Endothelial cell of umbilical vein (primary cell): ENCODE results near the gene TMEM43. TPM values are rescaled to one million over a fixed set of nuclear protein-coding genes. Genes with fewer than 3 reads are reported as not detected.

Source experiments
- BruUV-seq: library from RNA; stranded (reverse); fragments of 400-500 nt; replicated peaks from 2 replicates; lab custom pipeline; 2021; lab: Mats Ljungman, UMichigan
- CTCF ChIA-PET: fragments of 300-600, 350-600 bp; sonication (Branson Sonifier 250); formaldehyde crosslinking; loops from one replicate; lab custom pipeline; 2021; ENCODE audit warnings: antibody characterized with exemption, inconsistent platforms; lab: Charles Lee
- POLR2A ChIA-PET: fragments of 300-600, 350-600 bp; sonication (Branson Sonifier 250); formaldehyde crosslinking; loops from one replicate; lab custom pipeline; 2021; ENCODE audit warnings: antibody characterized with exemption, inconsistent platforms; lab: Charles Lee
- DNase-seq: peaks from one replicate; pipeline ENCODE4 v3.0.0-alpha.2; 2011; ENCODE audit warnings: low read depth, low spot score
- FAIRE-seq: peaks from 2 replicates; lab custom pipeline; 2011; peaks lifted over from hg19 to GRCh38; lab: Jason Lieb, UNC
- H2AFZ ChIP-seq: 2 replicates; pipeline ENCODE4 v1.6.0; 2012; ENCODE audit warnings: low read depth, low read length, control low read depth, inconsistent platforms
- H3K27ac ChIP-seq: 2 replicates; pipeline ENCODE4 v1.5.1; 2011; ENCODE audit warnings: low read depth, mild to moderate bottlenecking, control low read depth, low read length, moderate library complexity; ENCODE audit not compliant: insufficient read depth
- H3K27me3 ChIP-seq, 2 experiments: 2 replicates each; pipeline versions ENCODE4 v1.6.0 to v1.6.1; 2011; ENCODE audit warnings: low read length in 2 of 2, mixed read lengths in 1 of 2; ENCODE audit not compliant: control insufficient read depth in 2 of 2, insufficient read depth in 2 of 2
- H3K36me3 ChIP-seq, 2 experiments: 2 replicates in 1 of 2; 3 replicates in 1 of 2; pipeline ENCODE4 v1.5.1; 2011; ENCODE audit warnings: low read length in 2 of 2, mild to moderate bottlenecking in 1 of 2, moderate library complexity in 1 of 2; ENCODE audit not compliant: control insufficient read depth in 2 of 2, insufficient read depth in 2 of 2; ENCODE audit errors: extremely low read depth in 1 of 2
- H3K4me1 ChIP-seq: 3 replicates; pipeline ENCODE4 v1.5.1; 2011; ENCODE audit warnings: mild to moderate bottlenecking, low read length; ENCODE audit not compliant: control insufficient read depth, insufficient read depth; ENCODE audit errors: extremely low read depth
- H3K4me2 ChIP-seq: 2 replicates; pipeline ENCODE4 v1.6.1; 2011; ENCODE audit warnings: low read length, control low read depth, mixed read lengths; ENCODE audit not compliant: insufficient read depth
- H3K4me3 ChIP-seq, 3 experiments: fragments of 200-600 bp in 1 of 3; sonication (generic), shearing (Covaris generic) in 1 of 3; replicated peaks in 1 of 3; 2 replicates each; pipeline ENCODE4 v1.5.1; 2011 to 2016; ENCODE audit warnings: control low read depth in 3 of 3, low read length in 3 of 3, mild to moderate bottlenecking in 2 of 3, inconsistent platforms in 1 of 3, low read depth in 1 of 3, moderate library complexity in 1 of 3; ENCODE audit not compliant: insufficient read depth in 1 of 3
- H3K79me2 ChIP-seq: 2 replicates; pipeline ENCODE4 v1.6.0; 2012; ENCODE audit warnings: low read length, inconsistent platforms; ENCODE audit not compliant: control insufficient read depth, insufficient read depth
- H3K9ac ChIP-seq: replicated peaks from 2 replicates; pipeline ENCODE3; 2011; ENCODE audit warnings: low read length, control low read depth; ENCODE audit not compliant: insufficient read depth; ENCODE audit errors: extremely low read depth
- H3K9me1 ChIP-seq: replicated peaks from 3 replicates; pipeline ENCODE4 v1.6.0; 2011; ENCODE audit warnings: mild to moderate bottlenecking, low read length; ENCODE audit not compliant: control insufficient read depth, insufficient read depth; ENCODE audit errors: extremely low read depth
- H3K9me3 ChIP-seq: replicated peaks from 2 replicates; pipeline ENCODE4 v1.5.1; 2012; ENCODE audit warnings: low read length, inconsistent platforms; ENCODE audit not compliant: control insufficient read depth, insufficient read depth
- H4K20me1 ChIP-seq: replicated peaks from 2 replicates; pipeline ENCODE3; 2011; ENCODE audit warnings: mild to moderate bottlenecking, low read length; ENCODE audit not compliant: control insufficient read depth, insufficient read depth; ENCODE audit errors: extremely low read depth
- EZH2 ChIP-seq: IDR thresholded peaks from 2 replicates; pipeline ENCODE4 v1.6.1; 2012; ENCODE audit warnings: borderline replicate concordance, low read depth, mild to moderate bottlenecking, moderate library complexity, low read length, inconsistent platforms; ENCODE audit not compliant: severe bottlenecking
- FOS ChIP-seq: IDR thresholded peaks from 2 replicates; pipeline ENCODE4 v1.6.1; 2011; ENCODE audit warnings: mild to moderate bottlenecking, low read length, moderate library complexity, borderline replicate concordance; ENCODE audit not compliant: insufficient read depth
- GATA2 ChIP-seq: IDR thresholded peaks from 2 replicates; pipeline ENCODE4 v1.7.0; 2011; ENCODE audit warnings: low read depth, mild to moderate bottlenecking, moderate library complexity, mixed read lengths, low read length; ENCODE audit not compliant: insufficient read length, insufficient read depth
- JUN ChIP-seq: IDR thresholded peaks from 2 replicates; pipeline ENCODE4 v1.6.1; 2011; ENCODE audit warnings: borderline replicate concordance, low read depth; ENCODE audit not compliant: insufficient read length, insufficient read depth
- MYC ChIP-seq: IDR thresholded peaks from one replicate; pipeline ENCODE4 v1.6.1; 2011; ENCODE audit warnings: mild to moderate bottlenecking, low read depth, low read length
- POLR2A ChIP-seq: IDR thresholded peaks from 2 replicates; pipeline ENCODE4 v1.6.1; 2012; ENCODE audit warnings: low read depth, mild to moderate bottlenecking, control low read depth, low read length
- POLR2AphosphoS5 ChIP-seq: IDR thresholded peaks from 2 replicates; pipeline ENCODE4 v1.6.1; 2012; ENCODE audit warnings: low read depth, mild to moderate bottlenecking, control low read depth, low read length, moderate library complexity; ENCODE audit not compliant: insufficient read depth
- dilution Hi-C: fragments of 300-500 bp; cut with MboI; formaldehyde crosslinking; loops from one replicate; pipeline ENCODE4 v1.15.0; 2019; ENCODE audit warnings: low sequenced_read_pairs; ENCODE audit not compliant: extremely low pct_ligation_motif_present
- intact Hi-C: fragments of 100-400 bp; cut with micrococcal nuclease; formaldehyde crosslinking; loops from one replicate; pipeline ENCODE4 v1.10.0; 2022
- polyA plus RNA-seq, 4 experiments: library from polyadenylated mRNA; depleted of rRNA in 3 of 4; stranded (reverse) in 3 of 4; unstranded in 1 of 4; fragments of >200 nt; gene quantifications; 2 replicates each; pipeline versions ENCODE4 v1.2.1 to v1.2.3, GENCODE V29; 2011 to 2012; ENCODE audit warnings: missing spikeins in 1 of 4
- total RNA-seq: library from RNA; stranded (reverse); gene quantifications from 2 replicates; pipeline ENCODE4 v1.2.3, GENCODE V29; 2021
- TF ChIP-seq, protein P1 (sequence below), 2 donors: IDR thresholded peaks; 1 replicate in 1 of 2; 2 replicates in 1 of 2; pipeline ENCODE4 v1.5.1; 2011; ENCODE audit warnings: low read length in 2 of 2, mild to moderate bottlenecking in 2 of 2, moderate library complexity in 2 of 2, control low read depth in 1 of 2, inconsistent platforms in 1 of 2, low read depth in 1 of 2; ENCODE audit not compliant: insufficient read depth in 1 of 2; ENCODE audit errors: extremely low read depth in 1 of 2
- TF ChIP-seq, protein P2 (sequence below): IDR thresholded peaks from 2 replicates; pipeline ENCODE4 v1.6.1; 2011; ENCODE audit not compliant: insufficient read depth, insufficient read length

The TMEM43 gene
- total and polyA plus RNA-seq, 2 donors (not counting 3 experiments of a cell fraction or from before 2014, with no cell fraction given) = 80.6 to 119 TPM

DNA sequence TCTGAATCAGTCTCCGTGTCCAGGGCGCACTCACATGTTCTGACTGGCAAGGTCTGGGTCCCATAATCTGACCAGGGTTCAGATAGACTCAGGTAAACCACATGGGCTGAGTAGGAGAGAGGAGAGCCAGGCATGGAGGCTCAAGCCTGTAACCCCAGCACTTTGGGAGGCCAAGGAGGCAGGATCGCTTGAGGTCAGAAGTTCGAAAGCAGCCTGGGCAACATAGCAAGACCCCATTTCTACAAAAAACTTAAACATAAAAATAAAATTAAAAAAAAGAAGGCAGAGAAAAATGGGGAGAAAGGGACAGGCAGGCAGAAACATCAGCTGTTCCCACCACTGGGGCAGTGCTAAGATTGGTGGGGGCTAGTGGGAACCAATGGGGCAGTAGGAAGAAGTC is 5.4 kb downstream of the TMEM43 start:
- Histone ChIP-seq H3K9me3 (no peaks in the 10 kb centered on the region), H3K36me3 (peaks cover 8 to 43% of the 10 kb centered on the region in 2 experiments), H3K9ac (no peak overlapping the region), H3K4me1 (peaks cover 13% of the 10 kb centered on the region), H3K79me2 (peaks cover 35% of the 10 kb centered on the region), H3K4me3 (no peak overlapping the region), H4K20me1 (no peaks in the 10 kb centered on the region), H3K4me2 (no peak overlapping the region), H3K27ac (no peak overlapping the region), H3K27me3 (no peaks in the 10 kb centered on the region), H2AFZ (no peak overlapping the region), H3K9me1 (no peaks in the 10 kb centered on the region)
- dilution Hi-C loops (no loop called here), intact Hi-C loops (no loop called here)
- POLR2A ChIA-PET = no interaction called here
- FAIRE-seq = no peak
- CTCF ChIA-PET = no interaction called here
- no peak for DNase-seq
- no peak for TF ChIP-seq MYC
- no peak for TF ChIP-seq EZH2
- TF ChIP-seq GATA2 = no peak
- no peak for TF ChIP-seq FOS
- BruUV-seq = no TSS peak

DNA sequence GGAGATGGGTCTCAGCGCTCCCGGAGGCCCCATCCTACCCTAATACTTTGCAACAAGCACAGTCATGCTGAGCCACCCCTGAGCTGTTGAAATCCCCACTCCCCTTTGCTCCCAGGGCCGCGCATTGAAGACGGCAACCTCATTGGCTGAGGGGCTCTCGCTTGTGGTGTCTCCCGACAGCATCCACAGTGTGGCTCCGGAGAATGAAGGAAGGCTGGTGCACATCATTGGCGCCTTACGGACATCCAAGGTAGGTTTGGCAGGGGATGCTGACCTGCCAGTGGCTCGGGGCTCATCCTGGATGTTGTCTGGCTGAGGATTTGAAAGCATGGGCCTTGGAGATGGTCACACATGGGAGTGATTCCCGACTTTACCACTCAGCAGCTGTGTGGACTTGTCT is 5.9 kb downstream of the TMEM43 start:
- Histone ChIP-seq H3K9me3 (no peaks in the 10 kb centered on the region), H3K9me1 (no peaks in the 10 kb centered on the region), H3K4me3 (no peak overlapping the region), H3K36me3 (peaks cover 8 to 48% of the 10 kb centered on the region in 2 experiments), H3K27me3 (no peaks in the 10 kb centered on the region), H3K4me2 (no peak overlapping the region), H4K20me1 (no peaks in the 10 kb centered on the region), H2AFZ (no peak overlapping the region), H3K27ac (no peak overlapping the region), H3K4me1 (peaks cover 13% of the 10 kb centered on the region), H3K9ac (no peak overlapping the region), H3K79me2 (peaks cover 35% of the 10 kb centered on the region)
- BruUV-seq = no TSS peak
- DNase-seq = no peak
- dilution Hi-C loops = no loop called here
- CTCF ChIA-PET = no interaction called here
- POLR2A ChIA-PET = no interaction called here
- TF ChIP-seq POLR2A = no peak
- no peak for TF ChIP-seq GATA2
- TF ChIP-seq MYC = no peak
- TF ChIP-seq, protein P1, sequence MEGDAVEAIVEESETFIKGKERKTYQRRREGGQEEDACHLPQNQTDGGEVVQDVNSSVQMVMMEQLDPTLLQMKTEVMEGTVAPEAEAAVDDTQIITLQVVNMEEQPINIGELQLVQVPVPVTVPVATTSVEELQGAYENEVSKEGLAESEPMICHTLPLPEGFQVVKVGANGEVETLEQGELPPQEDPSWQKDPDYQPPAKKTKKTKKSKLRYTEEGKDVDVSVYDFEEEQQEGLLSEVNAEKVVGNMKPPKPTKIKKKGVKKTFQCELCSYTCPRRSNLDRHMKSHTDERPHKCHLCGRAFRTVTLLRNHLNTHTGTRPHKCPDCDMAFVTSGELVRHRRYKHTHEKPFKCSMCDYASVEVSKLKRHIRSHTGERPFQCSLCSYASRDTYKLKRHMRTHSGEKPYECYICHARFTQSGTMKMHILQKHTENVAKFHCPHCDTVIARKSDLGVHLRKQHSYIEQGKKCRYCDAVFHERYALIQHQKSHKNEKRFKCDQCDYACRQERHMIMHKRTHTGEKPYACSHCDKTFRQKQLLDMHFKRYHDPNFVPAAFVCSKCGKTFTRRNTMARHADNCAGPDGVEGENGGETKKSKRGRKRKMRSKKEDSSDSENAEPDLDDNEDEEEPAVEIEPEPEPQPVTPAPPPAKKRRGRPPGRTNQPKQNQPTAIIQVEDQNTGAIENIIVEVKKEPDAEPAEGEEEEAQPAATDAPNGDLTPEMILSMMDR (IDR thresholded peaks at IDR 0.05; ENCODE audit: extremely low read depth in 1 of 2, insufficient read depth in 1 of 2, low read depth in 1 of 2, low read length in 2 of 2) = no peak
- no peak for TF ChIP-seq POLR2AphosphoS5
- TF ChIP-seq JUN = no peak
- TF ChIP-seq, protein P2, sequence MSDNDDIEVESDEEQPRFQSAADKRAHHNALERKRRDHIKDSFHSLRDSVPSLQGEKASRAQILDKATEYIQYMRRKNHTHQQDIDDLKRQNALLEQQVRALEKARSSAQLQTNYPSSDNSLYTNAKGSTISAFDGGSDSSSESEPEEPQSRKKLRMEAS = no peak
- no peak for TF ChIP-seq FOS
- TF ChIP-seq EZH2 = no peak
- intact Hi-C loops = no loop called here
- no peak for FAIRE-seq
